HCT116 (cell line): ENCODE data around the gene PSMA6. TPM values are rescaled to one million over a fixed set of nuclear protein-coding genes. Genes with fewer than 3 reads are reported as not detected.

Experiments used
- ATAC-seq: fragments of 200-7000 bp; cut with Tn5 transposase; 2 replicates; pipeline ENCODE4 v1.9.1; 2020; ENCODE audit warnings: mild to moderate bottlenecking, moderate library complexity
- BruUV-seq: library from RNA; stranded (reverse); fragments of 400-500 nt; replicated peaks from 2 replicates; lab custom pipeline; 2021; lab: Mats Ljungman, UMichigan
- CTCF ChIA-PET: fragments of 300-600 bp; sonication (Branson Sonifier 250); formaldehyde crosslinking; loops from one replicate; lab custom pipeline; 2021; ENCODE audit warnings: antibody characterized with exemption; lab: Charles Lee
- POLR2A ChIA-PET: fragments of 300-600, 350-600 bp; sonication (Branson Sonifier 250); formaldehyde crosslinking; loops from one replicate; lab custom pipeline; 2021; ENCODE audit warnings: antibody characterized with exemption; lab: Charles Lee
- RAD21 ChIA-PET, 2 experiments: fragments of 300-600 bp; sonication (Branson Sonifier 250); formaldehyde crosslinking; loops; one replicate each; lab custom pipeline; 2023; ENCODE audit warnings: low total read pairs in 2 of 2; ENCODE audit not compliant: uncharacterized antibody in 2 of 2, unreplicated experiment in 2 of 2, low non-redundant PET in 1 of 2; lab: Charles Lee
- DNase-seq: peaks from one replicate; pipeline ENCODE4 v3.0.0-alpha.2; 2010; ENCODE audit warnings: low read depth, low spot score
- H2AFZ ChIP-seq: fragments of 200-600 bp; shearing (Covaris generic), sonication (generic); 2 replicates; pipeline ENCODE4 v1.6.1; 2017; ENCODE audit warnings: low read depth, mixed run types, mixed read lengths, antibody characterized with exemption, low read length; ENCODE audit not compliant: poor library complexity, severe bottlenecking
- H3K27ac ChIP-seq: 2 replicates; pipeline ENCODE4 v1.5.1; 2012; ENCODE audit warnings: low read depth, low read length
- H3K27me3 ChIP-seq: fragments of 200-600 bp; sonication (generic); 2 replicates; pipeline ENCODE4 v1.6.1; 2016; ENCODE audit warnings: mixed run types, low read length, mixed read lengths; ENCODE audit not compliant: insufficient read depth
- H3K36me3 ChIP-seq, 2 experiments: fragments of 200-500 bp in 1 of 2; fragments of 200-600 bp in 1 of 2; sonication (Bioruptor generic) in 1 of 2; sonication (generic) in 1 of 2; 2 replicates each; pipeline versions ENCODE4 v1.5.1 to v1.6.1; 2014 to 2016; ENCODE audit warnings: low read length in 2 of 2, inconsistent platforms in 1 of 2, mixed read lengths in 1 of 2, mixed run types in 1 of 2; ENCODE audit not compliant: insufficient read depth in 2 of 2, control insufficient read depth in 1 of 2
- H3K4me1 ChIP-seq, 2 experiments: fragments of 200-600 bp in 1 of 2; sonication (generic) in 1 of 2; 2 replicates each; pipeline versions ENCODE4 v1.5.1 to v1.6.1; 2012 to 2017; ENCODE audit warnings: low read length in 2 of 2, inconsistent platforms in 1 of 2, mild to moderate bottlenecking in 1 of 2, mixed read lengths in 1 of 2, mixed run types in 1 of 2, moderate library complexity in 1 of 2; ENCODE audit not compliant: insufficient read depth in 2 of 2, control insufficient read depth in 1 of 2
- H3K4me2 ChIP-seq: fragments of 200-600 bp; sonication (generic); 2 replicates; pipeline ENCODE4 v1.6.1; 2017; ENCODE audit warnings: mixed run types, low read length, mixed read lengths
- H3K4me3 ChIP-seq, 2 experiments: fragments of 200-600 bp in 1 of 2; sonication (generic) in 1 of 2; replicated peaks in 1 of 2; 2 replicates each; pipeline ENCODE4 v1.5.1; 2011 to 2016; ENCODE audit warnings: low read length in 2 of 2, control low read depth in 1 of 2, low read depth in 1 of 2, mild to moderate bottlenecking in 1 of 2, mixed read lengths in 1 of 2, mixed run types in 1 of 2
- H3K79me2 ChIP-seq: fragments of 200-600 bp; sonication (generic); 2 replicates; pipeline ENCODE4 v1.6.1; 2017; ENCODE audit warnings: mild to moderate bottlenecking, mixed run types, low read length, moderate library complexity, mixed read lengths; ENCODE audit not compliant: insufficient read depth
- H3K9ac ChIP-seq: fragments of 200-600 bp; sonication (generic); 2 replicates; pipeline ENCODE4 v1.6.1; 2016; ENCODE audit warnings: low read length, mixed read lengths
- H3K9me2 ChIP-seq: fragments of 200-600 bp; sonication (generic), shearing (Covaris generic); 2 replicates; pipeline ENCODE4 v1.6.1; 2017; ENCODE audit warnings: mixed run types, mild to moderate bottlenecking, moderate library complexity; ENCODE audit not compliant: insufficient read depth
- H3K9me3 ChIP-seq, 2 experiments: fragments of 200-500 bp in 1 of 2; fragments of 200-600 bp in 1 of 2; sonication (Bioruptor generic) in 1 of 2; sonication (generic) in 1 of 2; 2 replicates each; pipeline ENCODE4 v1.6.1; 2014 to 2017; ENCODE audit warnings: low read length in 2 of 2, mixed read lengths in 2 of 2, inconsistent platforms in 1 of 2, low read depth in 1 of 2, mild to moderate bottlenecking in 1 of 2, mixed run types in 1 of 2, moderate library complexity in 1 of 2; ENCODE audit not compliant: control insufficient read depth in 1 of 2, insufficient read depth in 1 of 2
- H4K20me1 ChIP-seq: fragments of 200-600 bp; sonication (generic), shearing (Covaris generic); 2 replicates; pipeline ENCODE4 v1.6.1; 2017; ENCODE audit warnings: mixed run types, mild to moderate bottlenecking, moderate library complexity; ENCODE audit not compliant: insufficient read depth
- CTCF ChIP-seq, 3 experiments: fragments of 200-600 bp in 1 of 3; sonication (generic) in 1 of 3; IDR thresholded peaks in 2 of 3; conservative IDR thresholded peaks in 1 of 3; 2 replicates each; pipeline ENCODE4 v1.5.1; 2012 to 2017; ENCODE audit warnings: low read depth in 2 of 3, low read length in 2 of 3, antibody characterized with exemption in 1 of 3, borderline replicate concordance in 1 of 3, control low read depth in 1 of 3, mild to moderate bottlenecking in 1 of 3, mixed read lengths in 1 of 3, mixed run types in 1 of 3, moderate library complexity in 1 of 3; ENCODE audit not compliant: insufficient read depth in 1 of 3
- FOSL1 ChIP-seq: IDR thresholded peaks from 2 replicates; pipeline ENCODE4 v1.6.1; 2012; ENCODE audit warnings: low read depth
- JUND ChIP-seq: IDR thresholded peaks from 2 replicates; pipeline ENCODE4 v1.6.1; 2012
- TCF7L2 ChIP-seq: IDR thresholded peaks from 2 replicates; pipeline ENCODE4 v1.7.0; 2011; ENCODE audit warnings: borderline replicate concordance, inconsistent platforms; ENCODE audit not compliant: insufficient read depth, insufficient read length; ENCODE audit errors: extremely low read depth
- ZBTB33 ChIP-seq: IDR thresholded peaks from 2 replicates; pipeline ENCODE4 v1.6.1; 2011; ENCODE audit warnings: mild to moderate bottlenecking, low read length, moderate library complexity; ENCODE audit not compliant: insufficient replicate concordance; ENCODE audit errors: extremely low read depth
- intact Hi-C: fragments of 100-400 bp; cut with micrococcal nuclease; formaldehyde crosslinking; loops from 2 replicates; pipeline ENCODE4 v1.10.0; 2022
- total RNA-seq: library from RNA; stranded (reverse); gene quantifications from one replicate; pipeline ENCODE4 v1.2.1, GENCODE V29; 2021; ENCODE audit not compliant: unreplicated experiment
- TF ChIP-seq, protein P1 (sequence below): IDR thresholded peaks from 2 replicates; pipeline ENCODE4 v1.6.1; 2012; ENCODE audit warnings: low read depth
- TF ChIP-seq, protein P2 (sequence below): IDR thresholded peaks from 2 replicates; pipeline ENCODE4 v1.6.1; 2012

PSMA6 gene
- total RNA-seq, 1 experiment from 2014 or later, result 194 TPM

GRCh38 chr14:35361141-35361480 is 68.9 kb downstream of the PSMA6 start:
- TF ChIP-seq JUND (no peak), TCF7L2 (no peak), CTCF (IDR thresholded peaks at IDR 0.05 in 2 of 3, conservative IDR thresholded peaks at IDR 0.05 in 1 of 3; ENCODE audit: borderline replicate concordance in 1 of 3, insufficient read depth in 1 of 3, low read depth in 2 of 3, low read length in 2 of 3) (no peak), FOSL1 (no peak), ZBTB33 (no peak)
- TF ChIP-seq, protein P1, sequence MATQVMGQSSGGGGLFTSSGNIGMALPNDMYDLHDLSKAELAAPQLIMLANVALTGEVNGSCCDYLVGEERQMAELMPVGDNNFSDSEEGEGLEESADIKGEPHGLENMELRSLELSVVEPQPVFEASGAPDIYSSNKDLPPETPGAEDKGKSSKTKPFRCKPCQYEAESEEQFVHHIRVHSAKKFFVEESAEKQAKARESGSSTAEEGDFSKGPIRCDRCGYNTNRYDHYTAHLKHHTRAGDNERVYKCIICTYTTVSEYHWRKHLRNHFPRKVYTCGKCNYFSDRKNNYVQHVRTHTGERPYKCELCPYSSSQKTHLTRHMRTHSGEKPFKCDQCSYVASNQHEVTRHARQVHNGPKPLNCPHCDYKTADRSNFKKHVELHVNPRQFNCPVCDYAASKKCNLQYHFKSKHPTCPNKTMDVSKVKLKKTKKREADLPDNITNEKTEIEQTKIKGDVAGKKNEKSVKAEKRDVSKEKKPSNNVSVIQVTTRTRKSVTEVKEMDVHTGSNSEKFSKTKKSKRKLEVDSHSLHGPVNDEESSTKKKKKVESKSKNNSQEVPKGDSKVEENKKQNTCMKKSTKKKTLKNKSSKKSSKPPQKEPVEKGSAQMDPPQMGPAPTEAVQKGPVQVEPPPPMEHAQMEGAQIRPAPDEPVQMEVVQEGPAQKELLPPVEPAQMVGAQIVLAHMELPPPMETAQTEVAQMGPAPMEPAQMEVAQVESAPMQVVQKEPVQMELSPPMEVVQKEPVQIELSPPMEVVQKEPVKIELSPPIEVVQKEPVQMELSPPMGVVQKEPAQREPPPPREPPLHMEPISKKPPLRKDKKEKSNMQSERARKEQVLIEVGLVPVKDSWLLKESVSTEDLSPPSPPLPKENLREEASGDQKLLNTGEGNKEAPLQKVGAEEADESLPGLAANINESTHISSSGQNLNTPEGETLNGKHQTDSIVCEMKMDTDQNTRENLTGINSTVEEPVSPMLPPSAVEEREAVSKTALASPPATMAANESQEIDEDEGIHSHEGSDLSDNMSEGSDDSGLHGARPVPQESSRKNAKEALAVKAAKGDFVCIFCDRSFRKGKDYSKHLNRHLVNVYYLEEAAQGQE, result no peak
- TF ChIP-seq, protein P2, sequence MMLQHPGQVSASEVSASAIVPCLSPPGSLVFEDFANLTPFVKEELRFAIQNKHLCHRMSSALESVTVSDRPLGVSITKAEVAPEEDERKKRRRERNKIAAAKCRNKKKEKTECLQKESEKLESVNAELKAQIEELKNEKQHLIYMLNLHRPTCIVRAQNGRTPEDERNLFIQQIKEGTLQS, result no peak
- no peaks in the 10 kb centered on the region for H3K9me2 ChIP-seq
- H3K27ac ChIP-seq, result no peak overlapping the region
- RAD21 ChIA-PET, result no interaction called here
- no peak for ATAC-seq
- peaks cover 16 to 21% of the 10 kb centered on the region in 2 experiments for H3K4me1 ChIP-seq
- DNase-seq, result no peak
- no peak overlapping the region for H3K4me2 ChIP-seq
- POLR2A ChIA-PET, result interaction anchor here (1.4 kb wide), 1 partner anchor 9 kb away, joined by 3 read pairs; no protein-coding TSS in a partner anchor
- no peaks in the 10 kb centered on the region for H4K20me1 ChIP-seq
- no peak overlapping the region for H3K4me3 ChIP-seq
- H3K36me3 ChIP-seq, result no peaks in the 10 kb centered on the region
- H3K79me2 ChIP-seq, result no peaks in the 10 kb centered on the region
- no peak overlapping the region for H2AFZ ChIP-seq
- intact Hi-C loops, result no loop called here
- no TSS peak for BruUV-seq
- no peak overlapping the region for H3K9ac ChIP-seq
- H3K9me3 ChIP-seq, result no peaks in the 10 kb centered on the region
- no peaks in the 10 kb centered on the region for H3K27me3 ChIP-seq
- CTCF ChIA-PET, result no interaction called here
